IPS-18a (cell line): ENCODE results near the gene ZFP92.

Experiments used
- H3K27ac ChIP-seq: one replicate; pipeline ENCODE4 v1.5.1; 2013; ENCODE audit warnings: low read length
- H3K27me3 ChIP-seq: one replicate; pipeline ENCODE4 v1.6.1; 2013; ENCODE audit warnings: mild to moderate bottlenecking, low read length; ENCODE audit not compliant: control insufficient read depth, insufficient read depth
- H3K36me3 ChIP-seq: one replicate; pipeline ENCODE4 v1.6.1; 2013; ENCODE audit warnings: low read depth, low read length; ENCODE audit not compliant: control insufficient read depth
- H3K4me1 ChIP-seq: one replicate; pipeline ENCODE4 v1.6.1; 2013; ENCODE audit warnings: low read depth, low read length; ENCODE audit not compliant: control insufficient read depth
- H3K4me3 ChIP-seq: one replicate; pipeline ENCODE4 v1.5.1; 2013; ENCODE audit warnings: low read length
- H3K9ac ChIP-seq: one replicate; pipeline ENCODE4 v1.6.1; 2013; ENCODE audit warnings: mild to moderate bottlenecking, low read length, moderate library complexity
- H3K9me3 ChIP-seq: one replicate; pipeline ENCODE4 v1.6.1; 2013; ENCODE audit warnings: low read depth, low read length; ENCODE audit not compliant: control insufficient read depth

The ZFP92 gene

GRCh38 chrX:153411988-153412574 lies 809 bp downstream of the ZFP92 start:
- no peaks in the 10 kb centered on the region for H3K4me1 ChIP-seq
- H3K9ac ChIP-seq, result no peak overlapping the region
- H3K27me3 ChIP-seq, result peaks cover 24% of the 10 kb centered on the region
- no peak overlapping the region for H3K27ac ChIP-seq
- peak overlapping the region; percentile 42 for H3K4me3 ChIP-seq
- no peaks in the 10 kb centered on the region for H3K36me3 ChIP-seq
- peaks cover 7% of the 10 kb centered on the region for H3K9me3 ChIP-seq

- Histone ChIP-seq H3K4me1 (no peaks in the 10 kb centered on the region), H3K27me3 (peaks cover 24% of the 10 kb centered on the region), H3K9ac (no peak overlapping the region)
Observed at GRCh38 chrX:153412746-153413720, 1.8 kb downstream of the ZFP92 start.

DNA sequence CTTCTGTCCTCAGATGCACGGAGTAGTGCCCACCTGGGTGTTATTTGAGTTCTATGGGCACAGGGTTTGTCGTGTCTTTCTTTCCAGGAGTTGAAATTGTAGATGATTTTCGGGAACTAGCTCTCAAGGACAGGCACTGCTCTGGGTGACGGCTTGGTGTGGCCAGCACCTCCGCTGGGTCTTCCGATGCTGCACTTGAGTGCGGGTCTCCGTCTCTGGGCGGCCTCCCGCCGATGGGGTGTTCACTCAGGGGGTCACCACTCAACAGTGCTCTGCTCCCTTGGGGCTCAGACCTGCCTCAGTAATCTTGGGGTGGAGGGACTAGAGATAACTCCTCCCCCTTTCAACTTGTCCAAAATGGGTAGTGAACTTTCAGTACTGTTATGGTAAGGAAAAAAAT lies 2.5 kb downstream of the ZFP92 start:
- H3K27me3 ChIP-seq, result peaks cover 24% of the 10 kb centered on the region

More at GRCh38 chrX:153412746-153413720, 1.8 kb downstream of the ZFP92 start:
- H3K27ac ChIP-seq, result no peak overlapping the region
- H3K9me3 ChIP-seq, result peaks cover 7% of the 10 kb centered on the region
- no peaks in the 10 kb centered on the region for H3K36me3 ChIP-seq
- no peak overlapping the region for H3K4me3 ChIP-seq

GRCh38 chrX:153414856-153415510 lies 3.7 kb downstream of the ZFP92 start:
- Histone ChIP-seq H3K27ac (no peak overlapping the region), H3K9me3 (peaks cover 7% of the 10 kb centered on the region), H3K27me3 (peaks cover 24% of the 10 kb centered on the region), H3K4me1 (no peaks in the 10 kb centered on the region), H3K9ac (no peak overlapping the region), H3K4me3 (no peak overlapping the region), H3K36me3 (no peaks in the 10 kb centered on the region)

More for the DNA sequence above, 2.5 kb downstream of the ZFP92 start:
- Histone ChIP-seq H3K9me3 (peaks cover 7% of the 10 kb centered on the region), H3K9ac (no peak overlapping the region), H3K4me1 (no peaks in the 10 kb centered on the region), H3K27ac (no peak overlapping the region), H3K36me3 (no peaks in the 10 kb centered on the region), H3K4me3 (no peak overlapping the region)

DNA sequence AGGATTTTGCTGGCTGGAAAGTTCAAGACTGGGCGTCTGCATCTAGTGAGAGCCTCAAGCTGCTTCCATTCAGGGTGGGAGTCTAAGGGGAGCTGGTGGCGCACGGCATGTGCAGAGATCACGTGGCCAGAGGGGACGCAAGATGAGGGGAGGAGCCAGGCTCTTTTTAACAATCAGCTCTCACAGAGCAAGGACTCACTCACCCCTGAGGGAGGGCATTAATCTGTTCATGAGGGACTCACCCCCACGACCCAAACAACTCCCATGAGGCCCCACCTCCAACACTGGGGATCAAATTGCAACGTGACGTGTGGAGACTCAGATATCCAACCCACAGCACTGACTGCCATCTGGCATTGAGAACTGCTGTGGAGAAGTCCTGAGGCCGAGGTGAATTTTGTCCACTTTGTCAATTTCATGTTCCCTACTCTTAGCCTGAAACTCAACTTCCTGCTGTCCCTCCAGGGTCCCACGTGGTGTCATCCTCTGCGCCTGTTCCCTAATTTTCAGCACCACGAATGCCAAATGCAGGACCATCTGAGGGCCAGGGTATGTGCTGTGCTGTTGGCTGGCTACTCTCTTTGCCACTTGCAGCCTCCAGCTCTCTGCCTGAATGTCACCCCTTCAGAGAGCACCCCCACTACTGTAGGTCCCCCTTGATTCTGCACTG lies 5.6 kb downstream of the ZFP92 start:
- peaks cover 9% of the 10 kb centered on the region for H3K27me3 ChIP-seq

GRCh38 chrX:153417637-153418036 lies 6.4 kb downstream of the ZFP92 start:
- no peak overlapping the region for H3K9ac ChIP-seq
- peaks cover 1% of the 10 kb centered on the region for H3K27me3 ChIP-seq
- no peak overlapping the region for H3K27ac ChIP-seq
- H3K4me3 ChIP-seq, result no peak overlapping the region
- H3K36me3 ChIP-seq, result no peaks in the 10 kb centered on the region
- H3K9me3 ChIP-seq, result peaks cover 3% of the 10 kb centered on the region
- H3K4me1 ChIP-seq, result no peaks in the 10 kb centered on the region

More for the DNA sequence above, 5.6 kb downstream of the ZFP92 start:
- Histone ChIP-seq H3K9me3 (peaks cover 6% of the 10 kb centered on the region), H3K9ac (no peak overlapping the region), H3K4me3 (no peak overlapping the region), H3K27ac (no peak overlapping the region), H3K4me1 (no peaks in the 10 kb centered on the region), H3K36me3 (no peaks in the 10 kb centered on the region)

- H3K9me3 ChIP-seq, result peaks cover 3% of the 10 kb centered on the region
Observed at GRCh38 chrX:153420851-153421599, 9.8 kb downstream of the ZFP92 start.

DNA sequence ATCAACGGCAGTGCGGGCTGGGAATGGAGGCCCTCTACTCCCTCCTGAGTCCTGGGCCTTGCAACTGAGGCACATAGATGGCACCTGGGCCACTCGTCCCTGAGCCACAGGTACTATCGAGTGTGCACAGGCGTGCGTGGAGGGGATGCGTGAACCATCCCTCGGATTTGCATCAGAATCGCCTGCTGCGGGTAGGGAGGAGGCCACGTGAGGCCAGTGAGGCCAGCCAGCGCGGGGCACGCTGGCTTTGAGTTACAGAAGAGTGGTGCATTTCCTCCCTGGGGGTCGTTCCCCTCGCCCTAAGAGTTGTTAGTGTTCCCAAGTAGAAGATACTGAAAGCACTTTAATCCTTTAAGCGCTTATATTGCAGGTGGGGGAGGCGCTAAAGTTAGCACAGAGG lies 10.6 kb downstream of the ZFP92 start:
- Histone ChIP-seq H3K9ac (no peak overlapping the region), H3K36me3 (no peaks in the 10 kb centered on the region), H3K9me3 (no peaks in the 10 kb centered on the region), H3K27me3 (no peaks in the 10 kb centered on the region), H3K4me1 (no peaks in the 10 kb centered on the region), H3K4me3 (no peak overlapping the region), H3K27ac (no peak overlapping the region)

More at GRCh38 chrX:153420851-153421599, 9.8 kb downstream of the ZFP92 start:
- Histone ChIP-seq H3K36me3 (no peaks in the 10 kb centered on the region), H3K27me3 (no peaks in the 10 kb centered on the region), H3K9ac (no peak overlapping the region), H3K4me1 (no peaks in the 10 kb centered on the region), H3K4me3 (no peak overlapping the region), H3K27ac (no peak overlapping the region)

GRCh38 chrX:153423652-153424051 lies 12.4 kb downstream of the ZFP92 start:
- no peaks in the 10 kb centered on the region for H3K4me1 ChIP-seq
- H3K36me3 ChIP-seq, result no peaks in the 10 kb centered on the region
- H3K27ac ChIP-seq, result no peak overlapping the region
- H3K4me3 ChIP-seq, result no peak overlapping the region
- peaks cover under 1% of the 10 kb centered on the region for H3K9me3 ChIP-seq
- no peak overlapping the region for H3K9ac ChIP-seq
- H3K27me3 ChIP-seq, result no peaks in the 10 kb centered on the region

- no peaks in the 10 kb centered on the region for H3K4me1 ChIP-seq
- no peaks in the 10 kb centered on the region for H3K27me3 ChIP-seq
- H3K9me3 ChIP-seq, result peaks cover 8% of the 10 kb centered on the region
Observed at GRCh38 chrX:153426204-153426603, 14.9 kb downstream of the ZFP92 start.

More at GRCh38 chrX:153426204-153426603, 14.9 kb downstream of the ZFP92 start:
- no peak overlapping the region for H3K4me3 ChIP-seq
- H3K27ac ChIP-seq, result no peak overlapping the region
- H3K9ac ChIP-seq, result no peak overlapping the region
- no peaks in the 10 kb centered on the region for H3K36me3 ChIP-seq
